KBM-7 (cell line): ENCODE data around the gene TMEM271.
"Not testable (repeated sequence)": the region's sequence is repeated elsewhere in the genome, so short reads cannot be mapped to it uniquely, and the experiment has no call there.

Source experiments
- DNase-seq: peaks from one replicate; pipeline ENCODE4 v3.0.0-alpha.2; 2015
- in situ Hi-C: fragments of 300-500 bp; cut with MboI; formaldehyde crosslinking; loops from 2 replicates; pipeline ENCODE4 v1.14.3; 2020; ENCODE audit warnings: low sequenced_read_pairs, low pct_unique_long_range_greater_than_20kb, mixed read lengths

TMEM271 gene

DNA sequence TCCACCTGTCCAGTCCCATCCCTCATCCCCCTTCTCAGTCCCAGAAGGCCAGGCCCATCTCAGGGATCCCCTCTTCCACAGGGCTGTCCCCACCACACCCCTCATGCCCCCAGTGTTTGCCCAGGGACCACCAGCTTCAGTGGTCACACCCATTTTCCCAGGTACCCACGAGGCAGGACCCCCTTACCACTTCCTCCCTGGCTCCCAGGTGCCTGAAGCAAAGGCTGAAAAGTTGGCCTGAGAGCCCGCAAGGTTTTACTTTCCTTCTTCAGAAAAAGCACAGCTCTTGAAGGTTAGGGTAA lies 7.8 kb downstream of the TMEM271 start:
- in situ Hi-C loops: no loop called here
- no peak for DNase-seq

DNA sequence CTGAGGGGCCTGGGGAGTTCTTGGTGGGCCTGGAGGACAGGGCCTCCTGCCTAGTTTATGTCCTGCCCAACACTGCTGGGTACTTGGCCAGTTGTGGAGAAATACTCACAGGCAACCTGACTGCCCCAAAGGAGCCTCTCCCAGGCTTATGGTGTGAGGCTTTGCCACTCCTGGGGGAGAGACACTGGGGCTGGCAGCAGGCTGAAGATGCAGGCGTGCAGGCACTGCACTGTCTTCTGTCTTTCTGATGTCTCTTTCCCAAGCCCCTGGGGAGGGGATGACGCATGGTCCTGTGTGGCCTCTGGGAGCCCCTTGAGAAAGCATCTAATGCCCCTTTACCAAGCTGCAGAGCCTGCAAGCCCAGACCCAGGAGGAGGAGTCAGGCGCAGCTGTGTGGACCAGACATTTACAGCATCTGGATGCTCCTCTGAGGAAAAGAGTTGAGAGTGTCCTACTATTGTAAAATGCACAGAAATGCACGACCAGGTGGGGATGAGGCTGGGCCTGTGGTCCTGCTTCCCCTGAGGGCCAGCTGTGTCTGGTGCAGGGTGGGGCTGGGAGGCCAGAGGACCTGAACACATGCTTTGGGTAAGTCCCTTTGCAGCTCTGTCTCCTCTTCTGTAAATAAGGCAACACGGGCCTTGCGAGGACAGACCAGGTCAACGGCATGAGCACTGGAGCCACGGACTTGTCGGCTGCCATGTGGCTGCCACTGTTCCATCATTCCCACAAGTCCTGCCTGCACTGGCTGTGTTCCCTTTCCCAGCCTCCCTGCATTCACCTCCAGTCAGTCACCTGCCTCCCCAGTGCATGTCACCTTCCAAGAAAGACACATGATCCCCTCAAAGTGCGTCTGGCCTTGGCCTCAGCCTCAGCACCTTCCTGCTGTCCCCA lies 8.4 kb downstream of the TMEM271 start:
- in situ Hi-C loops: no loop called here
- no peak for DNase-seq

DNA sequence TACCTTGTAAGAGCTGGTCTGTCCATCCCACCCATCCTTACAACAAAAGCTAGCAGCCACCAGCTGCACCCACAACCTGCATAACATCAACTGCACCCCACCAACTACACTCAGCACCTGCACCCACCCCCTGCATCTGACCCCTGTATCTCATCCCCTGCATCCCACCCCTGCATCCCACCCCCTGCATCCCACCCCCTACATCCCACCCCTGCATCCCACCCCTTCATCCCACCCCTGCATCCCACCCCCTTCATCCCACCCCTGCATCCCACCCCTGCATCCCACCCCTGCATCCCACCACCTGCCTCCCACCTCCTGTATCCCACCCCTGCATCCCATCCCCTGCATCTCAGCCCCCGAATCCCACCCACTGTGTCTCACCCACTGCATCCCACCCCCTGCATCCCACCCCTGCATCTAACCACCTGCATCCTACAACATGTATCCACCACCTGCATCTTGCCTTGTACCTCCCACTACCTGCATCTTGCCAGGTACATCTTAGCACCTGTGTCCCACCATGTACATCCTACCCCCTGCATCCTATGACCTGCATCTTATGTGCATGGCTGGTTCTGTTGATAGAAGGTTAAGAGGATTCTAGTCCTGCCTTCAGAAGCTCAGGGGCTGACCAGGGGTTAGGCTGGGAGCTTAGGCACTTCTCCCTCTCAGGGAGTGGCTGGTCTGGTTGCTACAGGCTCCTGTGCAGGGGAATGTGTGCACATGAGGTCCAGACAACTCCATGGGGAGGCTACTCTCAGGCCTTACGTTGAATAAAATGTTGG lies 9.4 kb downstream of the TMEM271 start:
- DNase-seq: no peak
- in situ Hi-C loops: no loop called here

DNA sequence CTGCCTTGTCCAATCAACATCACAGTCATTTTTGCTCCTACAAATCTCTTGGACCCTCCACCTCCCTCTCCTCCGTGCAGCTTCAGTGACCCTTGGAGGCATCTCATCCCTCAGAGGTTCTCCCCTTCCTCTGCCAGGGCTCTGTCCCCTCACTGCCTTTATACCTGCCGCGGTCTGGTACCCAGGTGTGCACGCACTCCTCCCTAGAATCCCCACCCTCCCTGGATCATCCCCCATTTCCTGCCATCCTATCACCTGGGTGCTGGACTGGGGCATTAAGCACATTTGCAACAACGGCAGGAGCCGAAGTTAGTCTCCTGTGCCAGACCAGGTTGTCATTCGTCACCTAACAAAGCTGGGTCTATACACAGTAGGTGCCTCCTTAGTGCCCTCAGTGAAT lies 10.1 kb downstream of the TMEM271 start:
- in situ Hi-C loops: no loop called here
- no peak for DNase-seq

DNA sequence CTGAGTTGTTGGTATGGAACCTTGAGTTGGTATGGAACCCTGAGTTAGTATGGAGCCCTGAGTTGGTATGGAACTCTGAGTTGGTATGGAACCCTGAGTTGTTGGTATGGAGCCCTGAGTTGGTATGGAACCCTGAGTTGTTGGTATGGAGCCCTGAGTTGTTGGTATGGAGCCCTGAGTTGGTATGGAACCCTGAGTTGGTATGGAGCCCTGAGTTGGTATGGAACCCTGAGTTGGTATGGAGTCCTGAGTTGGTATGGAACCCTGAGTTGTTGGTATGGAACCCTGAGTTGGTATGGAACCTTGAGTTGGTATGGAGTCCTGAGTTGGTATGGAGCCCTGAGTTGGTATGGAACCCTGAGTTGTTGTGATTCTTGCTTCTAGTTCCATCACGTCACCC lies 10.5 kb downstream of the TMEM271 start:
- DNase-seq, in situ Hi-C loops: not testable (repeated sequence)

DNA sequence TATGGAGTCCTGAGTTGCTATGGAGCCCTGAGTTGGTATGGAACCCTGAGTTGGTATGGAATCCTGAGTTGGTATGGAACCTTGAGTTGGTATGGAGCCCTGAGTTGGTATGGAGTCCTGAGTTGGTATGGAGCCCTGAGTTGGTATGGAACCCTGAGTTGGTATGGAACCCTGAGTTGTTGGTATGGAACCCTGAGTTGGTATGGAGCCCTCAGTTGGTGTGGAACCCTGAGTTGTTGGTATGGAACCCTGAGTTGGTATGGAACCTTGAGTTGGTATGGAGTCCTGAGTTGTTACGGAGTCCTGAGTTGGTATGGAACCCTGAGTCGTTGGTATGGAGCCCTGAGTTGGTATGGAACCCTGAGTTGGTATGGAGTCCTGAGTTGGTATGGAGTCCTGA lies 13.6 kb downstream of the TMEM271 start:
- in situ Hi-C loops, DNase-seq: not testable (repeated sequence)

DNA sequence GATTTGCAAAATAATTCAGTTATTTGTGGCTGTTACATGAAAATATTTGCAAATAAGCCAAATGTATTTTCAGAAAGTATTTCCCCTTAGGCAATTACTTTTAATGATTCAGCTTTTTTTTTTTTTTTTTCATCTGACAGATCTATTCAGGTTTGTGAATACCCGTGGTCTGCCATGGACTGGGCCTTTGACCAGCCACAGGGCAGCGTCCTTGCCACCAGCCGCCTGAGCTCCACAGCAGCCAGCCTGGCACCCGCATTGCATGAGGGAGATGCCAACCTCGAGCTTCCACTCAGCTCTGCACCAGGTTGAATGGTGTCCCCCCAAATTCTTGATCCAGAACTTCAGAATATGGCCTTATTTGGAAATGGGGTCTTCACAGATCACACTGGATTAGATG lies 14.7 kb downstream of the TMEM271 start:
- DNase-seq: no peak

DNA sequence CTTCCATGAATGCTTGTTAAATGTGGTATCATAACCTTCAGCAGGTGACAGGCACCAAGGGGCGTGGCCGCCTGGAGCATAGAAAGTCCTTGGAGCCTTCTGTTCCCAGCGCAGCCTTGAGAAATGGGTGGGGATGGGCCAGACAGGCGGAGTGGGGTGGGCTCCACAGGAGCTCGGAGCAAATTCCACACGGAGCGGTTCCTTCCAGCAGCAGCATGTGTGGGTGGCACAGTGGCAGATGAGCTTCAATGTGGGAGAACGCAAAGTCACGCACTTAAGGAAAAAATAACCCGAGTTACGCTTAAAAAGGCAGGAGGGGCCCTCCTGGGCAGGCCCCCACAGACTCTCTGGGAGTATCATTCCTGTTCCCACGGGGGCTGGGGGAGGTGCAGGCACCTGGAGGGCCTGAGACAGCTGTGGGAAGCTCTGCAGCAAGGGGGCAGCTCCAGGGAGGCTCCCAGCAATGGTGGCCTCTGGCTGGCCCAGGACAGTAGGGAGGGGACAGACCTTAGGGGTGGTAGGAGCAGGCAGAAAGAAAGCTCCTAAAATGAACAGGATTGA lies 15.3 kb downstream of the TMEM271 start:
- DNase-seq: no peak
- in situ Hi-C loops: no loop called here

More for the DNA sequence above, 14.7 kb downstream of the TMEM271 start:
- in situ Hi-C loops: no loop called here

DNA sequence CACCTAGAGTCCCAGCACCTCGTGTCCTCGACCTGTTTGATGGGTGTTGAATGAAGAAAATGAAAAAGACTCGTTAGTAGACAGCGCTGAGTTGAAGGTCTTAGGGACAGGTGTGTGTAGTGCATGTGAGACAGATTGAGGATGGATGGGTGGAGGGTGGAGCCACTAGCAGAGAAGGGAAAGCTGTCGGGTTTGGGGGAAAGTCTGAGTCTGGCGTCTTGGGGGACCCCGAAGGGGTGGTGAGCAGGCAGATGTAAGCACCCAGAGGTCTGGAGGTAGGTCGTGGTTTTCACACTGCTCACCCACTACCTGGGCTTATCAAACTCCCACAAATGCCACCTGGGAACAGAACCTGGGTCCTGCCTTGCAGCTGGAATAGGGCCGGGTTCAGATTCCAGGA lies 16.0 kb downstream of the TMEM271 start:
- no peak for DNase-seq
- in situ Hi-C loops: no loop called here

DNA sequence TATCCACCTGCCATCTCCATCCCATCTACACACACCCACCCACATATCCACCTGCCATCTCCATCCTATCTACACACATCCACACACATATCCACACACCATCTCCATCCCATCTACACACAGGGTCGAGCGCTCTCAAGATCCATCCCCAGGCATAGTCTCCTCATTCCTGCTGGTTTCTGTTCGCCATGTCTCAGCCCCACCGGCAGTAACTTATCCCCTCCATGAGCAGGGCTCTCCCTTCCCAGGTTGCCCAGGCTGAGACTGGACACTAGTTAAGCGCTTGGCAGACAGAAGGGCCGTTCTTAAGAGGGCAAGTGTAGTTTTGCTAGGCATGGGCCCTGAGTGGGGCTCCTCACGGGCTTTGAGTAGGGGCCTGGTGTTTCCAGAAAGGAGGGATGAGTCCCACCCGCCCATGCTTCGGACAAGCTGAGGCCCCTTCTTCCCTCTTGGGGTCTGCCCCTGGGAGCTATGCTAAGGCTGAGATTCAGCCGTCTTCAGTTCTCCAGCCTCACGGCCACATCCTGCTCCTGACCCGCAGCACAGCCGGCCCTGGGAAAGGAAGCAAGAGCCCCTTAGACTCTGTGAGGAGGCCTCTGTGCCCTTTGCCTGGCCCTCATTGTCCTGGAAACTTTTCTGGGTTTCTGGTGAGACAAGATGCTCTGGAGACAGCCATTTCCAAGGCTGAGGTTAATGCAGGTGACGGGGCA lies 20.4 kb downstream of the TMEM271 start:
- DNase-seq: no peak
- in situ Hi-C loops: no loop called here

DNA sequence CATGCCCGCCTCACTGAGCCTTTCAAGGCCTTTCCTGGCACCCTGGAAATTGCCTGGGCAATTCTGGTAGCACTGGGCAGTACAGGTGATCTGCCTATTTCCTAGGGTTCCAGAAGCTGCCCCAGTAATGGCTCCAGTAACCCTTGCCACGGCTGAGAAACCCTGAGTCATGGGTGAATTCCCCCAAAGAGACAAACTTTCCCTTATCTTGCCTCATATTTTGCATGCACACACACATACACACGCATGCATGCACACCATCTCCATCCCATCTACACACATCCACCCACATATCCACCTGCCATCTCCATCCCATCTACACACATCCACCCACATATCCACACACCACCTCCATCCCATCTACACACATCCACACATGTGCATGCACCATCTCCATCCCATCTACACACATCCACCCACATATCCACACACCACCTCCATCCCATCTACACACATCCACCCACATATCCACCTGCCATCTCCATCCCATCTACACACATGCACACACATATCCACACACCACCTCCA lies 21.2 kb downstream of the TMEM271 start:
- DNase-seq, in situ Hi-C loops: not testable (repeated sequence)

DNA sequence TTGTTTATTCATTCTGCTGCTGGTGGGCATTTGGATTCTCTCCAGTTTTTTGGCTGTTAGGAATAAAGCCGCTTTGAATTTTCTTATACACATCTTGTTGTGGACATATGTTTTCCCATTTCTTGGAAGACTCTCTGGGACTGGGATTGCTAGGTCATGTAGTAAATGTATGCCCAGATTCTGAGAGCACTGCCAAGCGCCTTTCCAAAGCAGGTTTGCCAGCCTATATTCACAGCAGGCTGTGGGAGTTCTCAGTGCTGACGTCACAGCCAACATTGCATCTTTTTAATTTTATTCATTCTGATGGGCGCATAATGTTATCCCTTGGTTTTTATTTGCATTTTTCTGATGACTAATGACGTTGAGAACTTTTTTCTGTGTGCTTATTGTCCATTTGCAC lies 24.1 kb downstream of the TMEM271 start:
- no peak for DNase-seq
- in situ Hi-C loops: no loop called here

DNA sequence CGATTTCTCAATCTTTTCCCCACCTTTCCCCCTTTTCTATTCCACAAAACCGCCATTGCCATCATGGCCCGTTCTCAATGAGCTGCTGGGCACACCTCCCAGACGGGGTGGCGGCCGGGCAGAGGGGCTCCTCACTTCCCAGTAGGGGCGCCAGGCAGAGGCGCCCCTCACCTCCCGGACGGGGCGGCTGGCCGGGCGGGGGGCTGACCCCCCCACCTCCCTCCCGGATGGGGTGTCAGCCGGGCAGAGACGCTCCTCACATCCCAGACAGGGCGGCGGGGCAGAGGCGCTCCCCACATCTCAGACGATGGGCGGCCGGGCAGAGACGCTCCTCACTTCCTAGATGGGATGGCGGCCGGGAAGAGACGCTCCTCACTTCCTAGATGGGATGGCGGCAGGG lies 25.8 kb downstream of the TMEM271 start:
- DNase-seq, in situ Hi-C loops: not testable (repeated sequence)

DNA sequence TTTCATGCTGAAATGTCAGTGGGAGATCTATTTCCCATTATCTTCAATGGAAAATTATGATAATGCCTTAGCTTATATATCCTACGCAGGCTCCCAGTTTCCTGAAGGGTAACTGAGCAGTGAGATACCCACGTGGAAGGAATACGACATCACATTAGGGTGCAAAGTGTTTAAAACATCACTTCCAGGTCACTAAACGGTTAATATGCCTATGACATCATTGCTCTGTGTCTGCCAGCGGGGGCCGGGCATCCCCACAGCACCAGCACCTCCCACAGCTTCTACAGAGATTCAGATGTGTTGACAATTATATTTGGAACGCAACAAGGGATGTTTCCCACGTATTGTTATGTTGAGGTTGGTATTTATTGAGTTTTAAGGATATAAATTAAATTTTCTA lies 27.1 kb downstream of the TMEM271 start:
- in situ Hi-C loops: no loop called here
- no peak for DNase-seq

DNA sequence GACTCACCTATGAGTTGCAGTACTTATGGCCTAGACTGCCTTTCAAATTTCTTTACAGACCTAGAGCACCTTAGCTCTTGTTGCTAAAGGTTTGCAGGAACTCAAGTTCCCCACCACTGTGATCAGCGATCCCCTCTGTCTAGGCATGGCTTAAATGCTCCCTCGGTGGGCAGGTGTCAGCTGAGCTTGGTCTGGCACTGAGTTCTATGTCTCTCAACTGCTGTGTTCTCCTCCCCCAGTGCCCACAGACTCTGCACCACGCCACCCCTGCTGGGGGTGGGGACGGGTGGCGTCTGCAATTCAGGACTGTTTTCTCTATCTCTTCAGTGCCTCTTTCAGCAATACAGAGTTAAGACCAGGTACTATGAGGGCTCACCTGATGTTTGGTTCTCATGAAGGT lies 30.5 kb downstream of the TMEM271 start:
- no peak for DNase-seq
- in situ Hi-C loops: no loop called here

DNA sequence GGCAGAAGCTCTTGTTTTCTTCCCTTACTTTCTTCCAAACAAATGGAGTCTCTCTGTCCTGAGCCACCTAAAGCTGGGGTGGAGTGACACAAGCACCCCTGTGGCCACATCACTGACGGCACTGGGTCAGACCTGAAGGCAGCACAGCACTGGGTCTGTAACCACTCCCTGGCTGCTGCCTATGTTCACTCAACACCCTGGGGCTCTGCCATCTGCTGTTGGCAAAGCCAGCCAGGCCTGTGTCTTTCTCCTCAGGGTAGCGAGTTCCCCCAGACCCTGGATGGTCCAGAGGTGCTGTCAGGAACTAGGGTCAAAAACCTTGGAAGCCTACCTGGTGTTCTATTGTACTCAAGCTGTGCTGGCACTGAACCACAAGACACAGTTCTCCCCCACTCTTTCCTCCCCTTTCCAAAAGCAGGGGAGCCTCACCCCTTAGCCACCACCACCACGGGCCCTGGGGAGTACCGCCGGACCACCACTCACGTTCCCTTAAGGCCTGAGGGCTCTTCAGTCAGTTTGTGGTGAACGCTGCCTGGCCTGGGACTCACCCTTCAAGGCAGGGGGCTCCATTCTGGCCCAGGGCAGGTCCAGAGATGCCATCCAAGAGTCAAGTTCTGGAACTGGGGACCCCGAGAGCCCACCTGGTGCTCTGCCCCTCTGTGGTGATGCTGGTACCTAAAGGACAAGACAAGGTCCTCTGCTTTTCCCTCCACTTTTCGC lies 31.5 kb downstream of the TMEM271 start:
- DNase-seq: no peak
- in situ Hi-C loops: no loop called here

DNA sequence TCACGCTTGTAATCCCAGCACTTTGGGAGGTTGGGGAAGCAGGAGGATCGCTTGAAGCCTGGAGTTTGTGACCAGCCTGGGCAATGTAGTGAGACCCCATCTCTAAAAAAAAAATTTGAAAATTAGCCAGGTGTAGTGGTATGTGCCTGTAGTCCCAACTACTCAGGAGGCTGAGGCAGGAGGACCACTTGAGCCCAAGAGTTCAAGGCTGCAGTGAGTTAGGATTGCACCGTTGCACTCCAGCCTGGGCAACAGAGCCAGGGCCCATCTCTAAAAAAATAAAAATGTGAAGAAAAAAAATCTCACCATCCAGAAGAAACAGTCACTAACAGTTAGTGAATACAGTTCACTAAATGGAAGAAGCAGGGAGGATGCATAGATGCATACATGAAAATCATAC lies 34.8 kb downstream of the TMEM271 start:
- no peak for DNase-seq
- in situ Hi-C loops: no loop called here

DNA sequence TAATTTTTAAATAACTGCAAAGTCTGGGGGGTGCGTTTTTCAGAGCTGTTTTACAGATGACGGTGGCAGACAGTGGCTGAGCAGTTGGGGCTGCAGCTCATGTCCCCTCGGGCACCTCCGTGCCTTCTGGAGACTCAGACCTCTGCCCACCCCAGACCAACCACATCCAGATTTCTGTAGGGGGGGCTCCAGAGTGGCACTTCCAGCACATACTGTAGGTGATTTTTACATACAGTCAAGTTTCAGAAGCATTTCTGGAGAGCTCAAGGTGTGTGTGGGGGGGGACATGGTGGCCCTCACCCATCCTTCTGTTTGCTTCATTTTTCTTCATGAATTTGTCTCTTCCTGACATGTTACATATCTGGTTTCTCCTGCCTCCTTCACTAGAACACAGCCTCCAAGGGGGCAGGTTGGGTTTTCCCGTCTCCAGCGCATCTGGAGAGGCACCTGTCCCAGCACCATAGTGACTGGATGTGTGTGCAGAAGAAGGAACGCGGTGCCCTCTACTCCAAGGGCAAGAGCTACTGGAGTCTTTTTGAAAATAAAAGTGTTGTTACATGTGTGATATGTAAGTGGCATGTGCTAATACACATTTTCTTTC lies 37.5 kb downstream of the TMEM271 start:
- in situ Hi-C loops: no loop called here
- DNase-seq: no peak
